Activated naive CD4-positive, alpha-beta T cell treated with anti-CD3 and anti-CD28 coated beads for 36 hours (primary cell): Measurements from ENCODE around the gene IL2RA. TPM values are rescaled to one million over a fixed set of nuclear protein-coding genes. Genes with fewer than 3 reads are reported as not detected.
"Not testable (repeated sequence)": the region's sequence is repeated elsewhere in the genome, so short reads cannot be mapped to it uniquely, and the experiment has no call there.

Source experiments
- CTCF ChIA-PET: fragments of 350-600 bp; sonication (Branson Sonifier 250); formaldehyde crosslinking; loops from one replicate; lab custom pipeline; 2021; ENCODE audit warnings: antibody characterized with exemption; lab: Charles Lee
- DNase-seq: peaks from one replicate; pipeline ENCODE4 v3.0.0-alpha.2; 2020
- H3K27ac Mint-ChIP-seq: one replicate; pipeline ENCODE4 v1.8.0; 2021; ENCODE audit warnings: mild to moderate bottlenecking, mixed read lengths
- H3K27me3 Mint-ChIP-seq: one replicate; pipeline ENCODE4 v1.8.0; 2021; ENCODE audit warnings: low read depth, mixed read lengths
- H3K36me3 Mint-ChIP-seq: one replicate; pipeline ENCODE4 v1.8.0; 2021; ENCODE audit warnings: low read depth, mixed read lengths
- H3K4me1 Mint-ChIP-seq: one replicate; pipeline ENCODE4 v1.8.0; 2021; ENCODE audit warnings: low read depth, mixed read lengths
- H3K4me3 Mint-ChIP-seq: one replicate; pipeline ENCODE4 v1.8.0; 2021; ENCODE audit warnings: mild to moderate bottlenecking, moderate library complexity, mixed read lengths
- H3K9me3 Mint-ChIP-seq: one replicate; pipeline ENCODE4 v1.8.0; 2021; ENCODE audit warnings: mixed read lengths
- intact Hi-C: fragments of 100-400 bp; cut with micrococcal nuclease; formaldehyde crosslinking; loops from one replicate; pipeline ENCODE4 v1.15.1; 2023
- total RNA-seq, 2 experiments: library from RNA; stranded (reverse); gene quantifications; one replicate each; pipeline ENCODE4 v1.2.3, GENCODE V29; 2021

Gene IL2RA
- total RNA-seq, 2 experiments from 2014 or later: 443 to 471 TPM

DNA sequence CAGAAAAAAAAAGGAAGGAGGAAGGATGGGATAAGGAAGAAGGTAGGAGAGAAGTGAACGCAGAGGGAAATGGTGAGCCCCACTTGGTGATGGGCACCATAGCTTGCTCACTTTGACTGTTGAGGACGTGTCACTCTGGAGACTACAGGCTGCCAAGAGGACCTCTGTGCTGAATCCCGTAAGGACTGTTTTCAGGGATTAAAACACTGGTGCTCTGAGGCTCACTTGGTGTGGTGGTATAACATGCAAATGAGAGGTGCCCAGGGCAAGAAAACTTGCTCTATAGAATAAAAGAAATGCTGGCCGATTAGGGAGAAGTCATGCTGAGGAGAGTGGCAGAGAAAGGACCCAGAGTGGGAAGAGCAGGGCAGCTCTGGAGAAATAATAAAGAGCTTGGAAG is 5.3 kb upstream of the IL2RA start:
- Mint-ChIP-seq H3K27ac (no peak overlapping the region), H3K36me3 (no peaks in the 10 kb centered on the region), H3K4me1 (peaks cover 80% of the 10 kb centered on the region), H3K4me3 (no peak overlapping the region), H3K9me3 (peaks cover 3% of the 10 kb centered on the region), H3K27me3 (no peaks in the 10 kb centered on the region)
- no peak for DNase-seq
- intact Hi-C loops: no loop called here
- CTCF ChIA-PET: interaction anchor here (1.0 to 3.0 kb wide), 5 partner anchors 10 to 437 kb away, joined by 3 to 27 read pairs (median 4); no protein-coding TSS in a partner anchor

- CTCF ChIA-PET: interaction anchor here (0.7 to 3.0 kb wide), 4 partner anchors 13 to 21 kb away, joined by 3 to 27 read pairs (median 4); no protein-coding TSS in a partner anchor
- Mint-ChIP-seq H3K4me3 (no peak overlapping the region), H3K27me3 (no peaks in the 10 kb centered on the region), H3K36me3 (peaks cover 12% of the 10 kb centered on the region), H3K4me1 (peaks cover 65% of the 10 kb centered on the region), H3K27ac (peak overlapping the region; percentile 52), H3K9me3 (peaks cover 3% of the 10 kb centered on the region)
- intact Hi-C loops: no loop called here
- peak; percentile 3 for DNase-seq
Observed at GRCh38 chr10:6065835-6066234, 3.7 kb upstream of the IL2RA start.

GRCh38 chr10:6065406-6065805 is 3.2 kb upstream of the IL2RA start:
- Mint-ChIP-seq H3K9me3 (peaks cover 3% of the 10 kb centered on the region), H3K36me3 (peaks cover 16% of the 10 kb centered on the region), H3K4me1 (peaks cover 60% of the 10 kb centered on the region), H3K27ac (peak overlapping the region; percentile 52), H3K4me3 (no peak overlapping the region), H3K27me3 (no peaks in the 10 kb centered on the region)
- DNase-seq: peak; percentile 5
- CTCF ChIA-PET: interaction anchor here (1.1 kb wide), 1 partner anchor 14 kb away, joined by 4 read pairs; no protein-coding TSS in a partner anchor
- intact Hi-C loops: no loop called here

GRCh38 chr10:6064726-6065125 is 2.6 kb upstream of the IL2RA start:
- intact Hi-C loops, H3K9me3 Mint-ChIP-seq, H3K27me3 Mint-ChIP-seq, H3K27ac Mint-ChIP-seq, H3K4me3 Mint-ChIP-seq: not testable (repeated sequence)
- H3K4me1 Mint-ChIP-seq: peaks cover 54% of the 10 kb centered on the region
- CTCF ChIA-PET: interaction anchor here (0.7 kb wide), 1 partner anchor 323 kb away, joined by 4 read pairs; no protein-coding TSS in a partner anchor
- peak; percentile 2 for DNase-seq
- peaks cover 23% of the 10 kb centered on the region for H3K36me3 Mint-ChIP-seq

DNA sequence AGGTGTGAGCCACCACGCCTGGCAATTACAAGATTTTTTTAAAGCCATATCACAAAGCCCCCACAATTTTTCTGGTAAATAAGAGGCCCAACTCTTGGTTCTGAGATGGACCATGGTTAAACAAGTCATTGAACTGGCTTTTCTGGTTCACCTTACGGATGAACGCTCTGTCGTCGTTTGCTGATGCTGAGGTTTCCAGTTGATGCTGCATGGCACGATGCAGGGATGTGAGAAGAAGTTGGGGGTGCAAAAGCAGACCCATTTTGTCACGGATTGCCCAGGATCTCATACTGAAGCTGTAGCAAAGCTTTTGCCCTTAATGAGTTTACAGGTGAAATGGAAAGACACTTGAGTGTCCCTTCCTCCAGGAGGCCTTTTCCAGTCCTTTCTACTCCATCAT is 2.0 kb upstream of the IL2RA start:
- intact Hi-C loops: no loop called here
- H3K4me3 Mint-ChIP-seq: no peak overlapping the region
- DNase-seq: peak; percentile 1
- peaks cover 49% of the 10 kb centered on the region for H3K4me1 Mint-ChIP-seq
- H3K27ac Mint-ChIP-seq: no peak overlapping the region
- peaks cover 3% of the 10 kb centered on the region for H3K9me3 Mint-ChIP-seq
- CTCF ChIA-PET: no interaction called here
- no peaks in the 10 kb centered on the region for H3K27me3 Mint-ChIP-seq
- peaks cover 29% of the 10 kb centered on the region for H3K36me3 Mint-ChIP-seq

DNA sequence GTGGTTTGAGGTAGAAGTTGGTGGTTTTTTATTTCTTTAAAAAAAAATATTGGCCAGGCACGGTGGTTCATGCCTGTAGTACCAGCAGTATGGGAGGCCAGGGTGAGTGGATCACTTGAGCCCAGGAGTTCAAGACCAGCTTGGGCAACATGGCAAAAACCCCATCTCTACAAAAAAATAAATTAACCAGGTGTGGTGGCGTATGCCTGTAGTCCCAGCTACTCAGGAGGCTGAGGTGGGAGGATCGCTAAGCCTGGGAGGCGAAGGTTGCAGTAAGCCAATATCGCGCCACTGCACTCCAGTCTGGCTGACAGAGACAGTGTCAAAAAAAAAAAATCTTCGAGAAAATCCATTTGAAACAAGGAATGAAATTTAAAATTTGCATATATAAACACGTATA is 1.1 kb downstream of the IL2RA start:
- DNase-seq: peak; percentile 26
- H3K4me3 Mint-ChIP-seq: peak overlapping the region; percentile 86
- H3K27ac Mint-ChIP-seq: peak overlapping the region; percentile 94
- peaks cover 3% of the 10 kb centered on the region for H3K9me3 Mint-ChIP-seq
- H3K27me3 Mint-ChIP-seq: no peaks in the 10 kb centered on the region
- intact Hi-C loops: no loop called here
- CTCF ChIA-PET: interaction anchor here (1.0 to 3.6 kb wide), 7 partner anchors 10 to 112 kb away, joined by 3 to 21 read pairs (median 10); no protein-coding TSS in a partner anchor
- peaks cover 60% of the 10 kb centered on the region for H3K36me3 Mint-ChIP-seq
- H3K4me1 Mint-ChIP-seq: peaks cover 52% of the 10 kb centered on the region

- no peaks in the 10 kb centered on the region for H3K27me3 Mint-ChIP-seq
- intact Hi-C loops: loop anchor here (2.0 to 10.0 kb wide), 5 partner anchors 15 to 1205 kb away; no protein-coding TSS in a partner anchor
- peak overlapping the region; percentile 86 for H3K4me3 Mint-ChIP-seq
- CTCF ChIA-PET: no interaction called here
- H3K4me1 Mint-ChIP-seq: peaks cover 47% of the 10 kb centered on the region
- H3K27ac Mint-ChIP-seq: peak overlapping the region; percentile 94
- peak; percentile 4 for DNase-seq
- H3K9me3 Mint-ChIP-seq: no peaks in the 10 kb centered on the region
- peaks cover 70% of the 10 kb centered on the region for H3K36me3 Mint-ChIP-seq
Observed at GRCh38 chr10:6059506-6059905, 2.7 kb downstream of the IL2RA start.

DNA sequence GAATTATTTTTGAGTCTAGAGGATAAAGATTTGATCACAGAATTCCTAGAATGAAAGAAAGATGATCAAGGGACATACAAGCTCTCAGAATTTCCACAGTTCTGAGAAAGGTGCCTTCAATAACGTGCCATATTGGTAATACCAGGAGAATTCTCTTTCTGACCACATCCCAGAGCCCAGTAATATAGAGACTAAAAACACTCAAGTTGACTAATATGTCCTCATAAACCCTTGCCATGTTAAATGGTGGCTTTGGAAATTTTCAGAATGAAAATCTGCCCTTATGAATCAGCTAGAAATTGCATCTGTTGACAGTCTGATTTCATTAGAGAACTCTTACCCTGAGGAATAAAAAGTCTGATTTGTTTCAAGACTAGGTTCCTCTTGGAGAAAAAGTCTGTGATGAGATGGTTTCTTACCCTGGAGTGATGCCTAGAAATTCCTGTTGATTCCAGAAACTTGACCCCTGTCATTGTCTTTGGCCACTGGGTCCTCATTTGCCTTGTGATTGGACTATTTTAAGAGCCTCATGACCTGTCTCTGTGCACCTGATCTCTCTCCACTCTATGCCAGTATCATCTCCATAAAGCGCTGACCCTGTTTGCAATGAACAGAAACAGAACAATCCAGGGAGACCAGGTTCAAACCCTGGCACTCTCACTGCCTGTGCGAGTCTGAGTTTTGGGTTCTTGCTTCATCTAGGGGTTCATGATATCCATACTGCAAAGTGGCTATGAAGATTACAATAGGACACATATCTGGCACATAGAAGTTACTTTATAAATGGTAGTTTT is 3.3 kb downstream of the IL2RA start:
- Mint-ChIP-seq H3K27me3 (no peaks in the 10 kb centered on the region), H3K4me3 (peak overlapping the region; percentile 86), H3K4me1 (peaks cover 54% of the 10 kb centered on the region), H3K9me3 (no peaks in the 10 kb centered on the region), H3K36me3 (peaks cover 77% of the 10 kb centered on the region), H3K27ac (peak overlapping the region; percentile 94)
- intact Hi-C loops: loop anchor here (1.0 to 10.0 kb wide), 8 partner anchors 9 to 1206 kb away; no protein-coding TSS in a partner anchor
- peak; percentile 36 for DNase-seq
- CTCF ChIA-PET: interaction anchor here (0.7 to 3.4 kb wide), 6 partner anchors 9 to 84 kb away, joined by 4 to 19 read pairs (median 9); no protein-coding TSS in a partner anchor

GRCh38 chr10:6056411-6057135 is 5.6 kb downstream of the IL2RA start:
- peaks cover 66% of the 10 kb centered on the region for H3K4me1 Mint-ChIP-seq

DNA sequence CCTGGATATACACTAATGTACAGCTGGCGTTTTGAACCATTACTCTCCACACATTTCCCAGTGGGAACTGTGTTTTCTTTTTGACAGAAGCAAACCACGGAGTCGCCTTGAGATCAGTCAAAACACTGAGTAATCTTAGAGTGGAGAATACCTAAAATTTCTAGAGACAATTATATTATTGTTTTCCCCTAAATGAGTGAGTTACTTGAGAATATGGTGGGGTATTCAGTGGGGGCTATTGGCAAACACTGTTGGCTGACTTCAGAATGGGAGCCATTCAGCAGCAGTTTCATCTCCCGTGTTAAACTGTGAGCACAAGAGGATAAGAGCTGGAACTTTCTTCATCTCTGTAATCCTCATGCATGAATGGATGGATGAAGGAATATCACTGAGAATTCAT is 6.2 kb downstream of the IL2RA start:
- H3K27ac Mint-ChIP-seq: peak overlapping the region; percentile 94
- peak overlapping the region; percentile 86 for H3K4me3 Mint-ChIP-seq
- peak; percentile 7 for DNase-seq
- peaks cover 69% of the 10 kb centered on the region for H3K4me1 Mint-ChIP-seq
- intact Hi-C loops: loop anchor here (10.0 kb wide), 3 partner anchors 611 to 1209 kb away; no protein-coding TSS in a partner anchor
- CTCF ChIA-PET: interaction anchor here (0.7 to 3.4 kb wide), 5 partner anchors 31 to 351 kb away, joined by 3 to 19 read pairs (median 3); no protein-coding TSS in a partner anchor
- H3K27me3 Mint-ChIP-seq: no peaks in the 10 kb centered on the region
- no peaks in the 10 kb centered on the region for H3K9me3 Mint-ChIP-seq
- H3K36me3 Mint-ChIP-seq: peaks cover 84% of the 10 kb centered on the region

More at GRCh38 chr10:6056411-6057135, 5.6 kb downstream of the IL2RA start:
- H3K36me3 Mint-ChIP-seq: peaks cover 89% of the 10 kb centered on the region
- CTCF ChIA-PET: interaction anchor here (0.8 to 3.4 kb wide), 7 partner anchors 7 to 350 kb away, joined by 3 to 19 read pairs (median 8); no protein-coding TSS in a partner anchor
- peak overlapping the region; percentile 94 for H3K27ac Mint-ChIP-seq
- intact Hi-C loops: loop anchor here (10.0 kb wide), 3 partner anchors 612 to 1208 kb away; no protein-coding TSS in a partner anchor
- peak; percentile 3 for DNase-seq
- H3K4me3 Mint-ChIP-seq: peak overlapping the region; percentile 86
- no peaks in the 10 kb centered on the region for H3K9me3 Mint-ChIP-seq
- no peaks in the 10 kb centered on the region for H3K27me3 Mint-ChIP-seq

- peaks cover 79% of the 10 kb centered on the region for H3K4me1 Mint-ChIP-seq
- no peaks in the 10 kb centered on the region for H3K27me3 Mint-ChIP-seq
- peaks cover 84% of the 10 kb centered on the region for H3K36me3 Mint-ChIP-seq
- intact Hi-C loops: loop anchor here (5.0 to 10.0 kb wide), 6 partner anchors 147 to 1210 kb away; partner anchors contain the start of gene PFKFB3
- DNase-seq: peak; percentile 38
- H3K9me3 Mint-ChIP-seq: no peaks in the 10 kb centered on the region
- H3K27ac Mint-ChIP-seq: peak overlapping the region; percentile 96
- CTCF ChIA-PET: interaction anchor here (2.1 to 2.2 kb wide), 2 partner anchors 29 to 32 kb away, joined by 10 to 24 read pairs; no protein-coding TSS in a partner anchor
- peak overlapping the region; percentile 79 for H3K4me3 Mint-ChIP-seq
Observed at GRCh38 chr10:6054884-6055283, 7.3 kb downstream of the IL2RA start.
